PFSK-1 (cell line): ENCODE data around the gene SHC4.

ENCODE experiments used
- FOXP2 ChIP-seq: optimal IDR thresholded peaks from 2 replicates; pipeline ENCODE3; 2011; ENCODE audit warnings: borderline replicate concordance, control low read depth, inconsistent platforms; ENCODE audit not compliant: insufficient read depth; ENCODE audit errors: extremely low read length, extremely low read depth
- POLR2AphosphoS5 ChIP-seq: IDR thresholded peaks from 2 replicates; pipeline ENCODE4 v1.6.1; 2012; ENCODE audit warnings: low read depth, mild to moderate bottlenecking, control low read depth, low read length, moderate library complexity
- REST ChIP-seq, 2 experiments: IDR thresholded peaks; 2 replicates each; pipeline versions ENCODE4 v1.6.1 to v1.8.0; 2011 to 2012; ENCODE audit warnings: low read depth in 2 of 2, low read length in 2 of 2, control low read depth in 1 of 2, inconsistent platforms in 1 of 2, mild to moderate bottlenecking in 1 of 2, moderate library complexity in 1 of 2; ENCODE audit not compliant: insufficient read depth in 1 of 2
- SIN3A ChIP-seq: IDR thresholded peaks from 2 replicates; pipeline ENCODE4 v1.6.1; 2012; ENCODE audit warnings: mild to moderate bottlenecking, low read length, moderate library complexity, borderline replicate concordance; ENCODE audit not compliant: insufficient read depth
- TAF1 ChIP-seq: IDR thresholded peaks from 2 replicates; pipeline ENCODE4 v1.6.1; 2012; ENCODE audit warnings: low read length, control low read depth, borderline replicate concordance; ENCODE audit not compliant: insufficient read depth

SHC4 gene

DNA sequence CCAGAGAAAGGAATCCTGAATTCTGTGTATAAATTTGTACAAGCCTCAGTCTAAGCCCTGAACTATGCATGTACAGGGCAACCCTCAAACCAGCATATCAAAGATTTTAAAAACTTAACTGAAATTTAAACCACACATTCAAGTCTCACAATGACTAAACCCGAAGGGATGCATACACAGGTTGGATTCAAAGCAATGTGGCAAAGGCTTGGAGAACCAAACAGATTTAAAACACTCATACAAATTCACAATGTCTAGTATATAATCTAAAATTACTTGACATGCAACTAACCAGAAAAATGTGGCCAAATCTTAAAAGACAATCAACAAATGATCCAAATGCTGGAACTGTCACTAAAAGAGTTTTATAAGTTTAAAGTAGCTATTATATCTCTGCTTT, 189.2 kb downstream of the SHC4 start:
- no peak for TF ChIP-seq TAF1
- TF ChIP-seq POLR2AphosphoS5, result no peak
- TF ChIP-seq SIN3A, result no peak
- TF ChIP-seq REST (IDR thresholded peaks at IDR 0.05; ENCODE audit: insufficient read depth in 1 of 2, low read depth in 2 of 2, low read length in 2 of 2), result no peak
- TF ChIP-seq FOXP2, result no peak
